ENCODE data around the gene HEMGN.

HEMGN gene

GRCh38 chr9:97978371-97979130 is 40.6 kb upstream of the HEMGN start:
- TF ChIP-seq GATA3 (IDR thresholded peaks at IDR 0.05; ENCODE audit: low read depth, low read length): no peak
- no peak for TF ChIP-seq GATA2 (IDR thresholded peaks at IDR 0.05; ENCODE audit: low read depth, low read length)

DNA sequence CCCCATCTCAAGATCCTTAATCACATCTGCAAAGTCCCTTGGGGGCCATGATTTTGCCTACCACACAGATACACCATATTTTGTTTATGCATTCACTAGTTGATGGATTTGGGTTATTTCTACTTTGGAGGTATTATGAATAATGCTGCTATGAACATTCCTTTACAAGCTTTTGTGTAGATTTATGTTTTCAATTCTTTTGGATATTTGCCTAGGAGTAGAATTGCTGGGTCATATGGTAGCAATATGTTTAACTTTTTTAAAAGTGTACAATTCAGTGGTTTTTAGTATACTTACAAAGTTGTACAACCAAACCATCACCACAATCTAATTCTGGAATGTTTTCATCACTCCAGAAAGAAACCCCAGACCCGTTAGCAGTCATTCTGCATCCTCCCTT is 37.4 kb upstream of the HEMGN start:
- TF ChIP-seq GATA2 (IDR thresholded peaks at IDR 0.05; ENCODE audit: low read depth, low read length) (no peak), GATA3 (IDR thresholded peaks at IDR 0.05; ENCODE audit: low read depth, low read length) (no peak)

GRCh38 chr9:97972753-97973152 is 34.8 kb upstream of the HEMGN start:
- TF ChIP-seq GATA3 (IDR thresholded peaks at IDR 0.05; ENCODE audit: low read depth, low read length): no peak
- no peak for TF ChIP-seq GATA2 (IDR thresholded peaks at IDR 0.05; ENCODE audit: low read depth, low read length)

- TF ChIP-seq GATA2 (IDR thresholded peaks at IDR 0.05; ENCODE audit: low read depth, low read length) (no peak), GATA3 (IDR thresholded peaks at IDR 0.05; ENCODE audit: low read depth, low read length) (no peak)
Observed at GRCh38 chr9:97970165-97970564, 32.2 kb upstream of the HEMGN start.

- no peak for TF ChIP-seq GATA2 (IDR thresholded peaks at IDR 0.05; ENCODE audit: low read depth, low read length)
- TF ChIP-seq GATA3 (IDR thresholded peaks at IDR 0.05; ENCODE audit: low read depth, low read length): no peak
Observed at GRCh38 chr9:97969014-97969413, 31.0 kb upstream of the HEMGN start.

- no peak for TF ChIP-seq GATA3 (IDR thresholded peaks at IDR 0.05; ENCODE audit: low read depth, low read length)
- TF ChIP-seq GATA2 (IDR thresholded peaks at IDR 0.05; ENCODE audit: low read depth, low read length): no peak
Observed at GRCh38 chr9:97966493-97966892, 28.5 kb upstream of the HEMGN start.

GRCh38 chr9:97964901-97965300 is 26.9 kb upstream of the HEMGN start:
- TF ChIP-seq GATA3 (IDR thresholded peaks at IDR 0.05; ENCODE audit: low read depth, low read length) (no peak), GATA2 (IDR thresholded peaks at IDR 0.05; ENCODE audit: low read depth, low read length) (no peak)

GRCh38 chr9:97963232-97963631 is 25.3 kb upstream of the HEMGN start:
- no peak for TF ChIP-seq GATA3 (IDR thresholded peaks at IDR 0.05; ENCODE audit: low read depth, low read length)

- no peak for TF ChIP-seq GATA3 (IDR thresholded peaks at IDR 0.05; ENCODE audit: low read depth, low read length)
Observed at GRCh38 chr9:97962575-97962974, 24.6 kb upstream of the HEMGN start.

GRCh38 chr9:97962136-97962535 is 24.2 kb upstream of the HEMGN start:
- TF ChIP-seq GATA2 (IDR thresholded peaks at IDR 0.05; ENCODE audit: low read depth, low read length): no peak
- no peak for TF ChIP-seq GATA3 (IDR thresholded peaks at IDR 0.05; ENCODE audit: low read depth, low read length)

GRCh38 chr9:97961361-97961760 is 23.4 kb upstream of the HEMGN start:
- no peak for TF ChIP-seq GATA2 (IDR thresholded peaks at IDR 0.05; ENCODE audit: low read depth, low read length)
- no peak for TF ChIP-seq GATA3 (IDR thresholded peaks at IDR 0.05; ENCODE audit: low read depth, low read length)

- TF ChIP-seq GATA2 (IDR thresholded peaks at IDR 0.05; ENCODE audit: low read depth, low read length) (no peak), GATA3 (IDR thresholded peaks at IDR 0.05; ENCODE audit: low read depth, low read length) (no peak)
Observed at GRCh38 chr9:97959585-97959984, 21.6 kb upstream of the HEMGN start.

- TF ChIP-seq GATA2 (IDR thresholded peaks at IDR 0.05; ENCODE audit: low read depth, low read length) (no peak), GATA3 (IDR thresholded peaks at IDR 0.05; ENCODE audit: low read depth, low read length) (no peak)
Observed at GRCh38 chr9:97958812-97959511, 21.0 kb upstream of the HEMGN start.

DNA sequence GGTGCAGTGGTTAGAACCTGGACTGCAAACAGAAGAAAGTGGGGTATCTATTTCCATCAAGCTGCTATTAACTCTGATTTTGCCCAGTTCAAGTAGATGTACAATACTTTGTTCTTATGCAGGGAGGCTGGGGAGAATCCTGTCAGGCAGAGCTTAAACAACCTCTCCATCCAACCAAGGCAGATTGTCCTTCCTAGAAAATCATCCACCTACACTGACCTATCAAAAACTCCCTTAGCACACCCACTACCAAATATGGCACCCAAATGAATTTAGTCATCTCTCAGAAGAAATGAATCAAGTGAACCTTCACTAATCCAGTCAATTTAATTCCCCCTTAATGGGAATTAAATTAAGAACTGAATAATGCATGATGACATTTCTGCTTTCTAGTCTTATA is 18.4 kb upstream of the HEMGN start:
- TF ChIP-seq GATA3 (IDR thresholded peaks at IDR 0.05; ENCODE audit: low read depth, low read length) (no peak), GATA2 (IDR thresholded peaks at IDR 0.05; ENCODE audit: low read depth, low read length) (no peak)

DNA sequence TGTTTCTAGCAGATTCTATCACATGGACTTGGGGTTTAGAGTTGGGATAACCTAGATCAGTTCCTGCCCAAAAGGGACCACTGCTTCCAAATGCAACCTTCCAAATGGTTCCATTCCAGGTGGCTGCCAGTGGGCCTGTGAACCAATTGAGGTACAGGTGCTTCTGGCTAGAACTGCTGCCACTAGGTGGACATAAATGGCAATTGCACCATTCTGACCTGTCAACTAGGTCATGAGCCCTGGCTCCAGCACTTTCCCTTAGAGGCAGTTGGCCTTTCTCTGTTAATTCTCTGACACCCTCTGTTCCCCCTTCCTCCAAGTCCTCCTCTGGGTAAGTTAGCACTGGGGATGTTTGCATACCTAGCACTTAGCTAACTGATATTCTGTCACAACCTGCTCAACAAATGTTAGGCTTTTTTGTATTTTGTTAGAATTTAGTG is 16.6 kb upstream of the HEMGN start:
- TF ChIP-seq GATA2 (IDR thresholded peaks at IDR 0.05; ENCODE audit: low read depth, low read length): no peak
- TF ChIP-seq GATA3 (IDR thresholded peaks at IDR 0.05; ENCODE audit: low read depth, low read length): no peak
